Natural killer cell (primary cell): ENCODE results near the gene CSTF1. TPM values are rescaled to one million over a fixed set of nuclear protein-coding genes. Genes with fewer than 3 reads are reported as not detected.

Source experiments
- ATAC-seq, 3 donors: fragments of 150-1000 bp in 2 of 3; fragments of 200-7000 bp in 1 of 3; cut with Tn5 transposase; 1 replicate in 1 of 3; 2 replicates in 2 of 3; pipeline ENCODE4 v1.10.0; 2021; ENCODE audit warnings: mild to moderate bottlenecking in 2 of 3, moderate library complexity in 2 of 3
- DNase-seq, 2 donors: peaks; one replicate each; pipeline versions ENCODE4 v3.0.0 to v3.0.0-alpha.2; 2013 to 2021; ENCODE audit warnings: mixed read lengths in 1 of 2
- H3K27ac ChIP-seq: one replicate; pipeline ENCODE4 v1.5.1; 2013; ENCODE audit warnings: mild to moderate bottlenecking, low read length
- H3K27me3 ChIP-seq: one replicate; pipeline ENCODE4 v1.6.1; 2013; ENCODE audit warnings: low read length; ENCODE audit not compliant: control insufficient read depth, insufficient read depth
- H3K36me3 ChIP-seq: one replicate; pipeline ENCODE4 v1.6.1; 2013; ENCODE audit warnings: low read length; ENCODE audit not compliant: control insufficient read depth, insufficient read depth
- H3K4me1 ChIP-seq: one replicate; pipeline ENCODE4 v1.6.1; 2013; ENCODE audit warnings: low read length; ENCODE audit not compliant: control insufficient read depth, insufficient read depth
- H3K4me3 ChIP-seq: one replicate; pipeline ENCODE4 v1.5.1; 2013; ENCODE audit warnings: low read length
- H3K9me3 ChIP-seq: one replicate; pipeline ENCODE4 v1.6.1; 2013; ENCODE audit warnings: low read length; ENCODE audit not compliant: control insufficient read depth, insufficient read depth
- H3K27ac Mint-ChIP-seq, 2 donors: one replicate each; pipeline ENCODE4 v1.8.0; 2022; ENCODE audit warnings: mild to moderate bottlenecking in 2 of 2, mixed read lengths in 2 of 2, moderate library complexity in 1 of 2
- H3K27me3 Mint-ChIP-seq, 2 donors: one replicate each; pipeline ENCODE4 v1.8.0; 2022; ENCODE audit warnings: low read depth in 2 of 2, mixed read lengths in 2 of 2
- H3K36me3 Mint-ChIP-seq: one replicate; pipeline ENCODE4 v1.8.0; 2022; ENCODE audit warnings: mixed read lengths
- H3K4me1 Mint-ChIP-seq, 2 donors: one replicate each; pipeline ENCODE4 v1.8.0; 2022; ENCODE audit warnings: mixed read lengths in 2 of 2
- H3K4me3 Mint-ChIP-seq: one replicate; pipeline ENCODE4 v1.8.0; 2022; ENCODE audit warnings: mild to moderate bottlenecking, moderate library complexity, mixed read lengths
- H3K9me3 Mint-ChIP-seq, 2 donors: one replicate each; pipeline ENCODE4 v1.8.0; 2022; ENCODE audit warnings: mixed read lengths in 2 of 2
- CTCF ChIP-seq: fragments of 200-600 bp; IDR thresholded peaks from one replicate; pipeline ENCODE4 v1.8.0; 2022; ENCODE audit warnings: antibody characterized with exemption
- WGBS: methylation state at CpG from one replicate; pipeline ENCODE4 v1.1.7; 2013; ENCODE audit warnings: missing lambda C conversion rate; ENCODE audit not compliant: insufficient coverage; 5-methylcytosine and 5-hydroxymethylcytosine counted together
- intact Hi-C: fragments of 100-400 bp; cut with micrococcal nuclease; formaldehyde crosslinking; loops from one replicate; pipeline ENCODE4 v1.14.2; 2022
- total RNA-seq, 4 donors: library from RNA; stranded (reverse); fragments of 120-200 nt in 1 of 4; gene quantifications; one replicate each; pipeline versions ENCODE4 v1.2.3 to v1.2.4, GENCODE V29; 2013 to 2022

Gene CSTF1
- total RNA-seq: 10 to 100 TPM; 15.8 to 24.3 (median 18.5) TPM
- total RNA-seq (2013): 35.4 TPM

DNA sequence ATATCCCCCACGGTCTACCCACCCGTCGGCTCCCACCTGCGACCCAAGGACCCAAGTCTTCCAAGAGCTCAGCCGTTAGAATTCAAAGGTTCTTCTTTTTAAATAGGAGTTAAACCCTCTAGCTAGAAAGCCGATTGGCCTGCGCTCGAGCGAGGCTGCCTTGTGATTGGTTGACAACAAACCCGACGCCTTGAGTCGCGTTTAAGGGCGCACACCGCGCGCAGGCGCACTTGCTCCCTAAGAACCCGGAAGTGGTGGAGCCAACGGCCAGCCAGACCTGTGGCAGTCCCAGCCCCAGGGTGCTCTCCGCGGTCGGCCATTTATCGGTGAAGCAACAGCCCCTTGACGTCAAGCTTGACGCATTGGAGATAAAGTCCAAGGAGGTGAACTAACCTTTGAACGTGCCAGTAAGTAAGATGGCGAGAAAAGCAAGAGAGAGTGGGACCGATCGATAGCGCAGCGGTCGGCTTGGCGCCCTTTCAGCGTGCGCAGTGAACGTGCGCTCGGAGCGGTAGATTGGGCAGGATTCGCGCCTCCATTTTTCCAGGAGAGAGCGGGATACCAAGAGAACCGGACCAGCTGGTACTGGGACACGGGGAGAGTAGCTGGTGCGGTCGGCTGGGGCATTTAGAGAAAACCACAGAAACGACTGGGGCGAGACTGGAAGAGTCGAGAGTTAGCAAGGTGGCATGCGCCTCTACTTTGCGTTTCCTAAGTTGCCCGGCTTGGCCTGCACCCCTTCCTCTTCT, at the start of gene CSTF1, which contains the start of gene AURKA:
TSS of gene CSTF1 (plus strand) at position 514 of the 749 bp plus-strand sequence. CDS start 2,908 bp downstream, outside the sequence.
TSS of gene AURKA (minus strand) at position 84 of the 749 bp plus-strand sequence. CDS start 4,018 bp downstream, outside the sequence.
- H3K4me1 Mint-ChIP-seq: peaks cover 12 to 23% of the 10 kb centered on the region in 2 donors
- no peaks in the 10 kb centered on the region for H3K27me3 Mint-ChIP-seq
- under 1% methylated on average over 53 of the region's 53 CpGs for WGBS
- H3K36me3 Mint-ChIP-seq: peaks cover 6% of the 10 kb centered on the region
- H3K36me3 ChIP-seq: peaks cover 18% of the 10 kb centered on the region
- no peaks in the 10 kb centered on the region for H3K9me3 ChIP-seq
- peak; percentile 88 to 93 (median 89) for ATAC-seq
- no peaks in the 10 kb centered on the region for H3K9me3 Mint-ChIP-seq
- H3K27me3 ChIP-seq: no peaks in the 10 kb centered on the region
- H3K4me3 ChIP-seq: peak within 1 kb of the TSS; percentile 91
- DNase-seq: peak; percentile 99 to 100
- H3K4me3 Mint-ChIP-seq: no peak within 1 kb of the TSS
- TF ChIP-seq CTCF: no peak
- no peak within 1 kb of the TSS for H3K27ac Mint-ChIP-seq
- intact Hi-C loops: loop anchor here (1.0 to 2.0 kb wide), 2 partner anchors 20 to 76 kb away; partner anchors contain the start of genes CASS4 and RTF2
- peak within 1 kb of the TSS; percentile 74 for H3K27ac ChIP-seq
- peaks cover 21% of the 10 kb centered on the region for H3K4me1 ChIP-seq

DNA sequence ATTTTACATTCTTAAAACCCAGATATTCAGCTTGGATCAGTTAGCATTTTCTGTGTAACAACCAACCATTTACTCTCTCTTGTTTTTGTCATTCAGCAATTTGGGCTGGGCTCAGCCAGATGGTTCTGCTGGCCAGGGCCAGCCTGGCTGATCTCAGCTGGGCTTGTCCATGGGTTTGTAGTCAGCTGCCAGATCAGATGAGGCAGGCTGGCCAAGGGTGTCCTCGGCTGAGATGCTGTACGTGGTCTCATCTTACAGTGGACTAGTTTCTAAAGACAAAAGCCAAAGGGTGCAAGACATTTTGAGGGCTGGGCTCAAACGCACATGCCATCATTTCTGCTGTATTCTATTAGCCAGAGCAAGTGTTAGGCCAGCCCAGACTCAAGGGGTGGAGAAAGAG, 49.7 kb upstream of the CSTF1 start:
- 84% methylated on average over 3 of the region's 3 CpGs for WGBS
- peaks cover 14% of the 10 kb centered on the region for H3K27me3 ChIP-seq
- DNase-seq: no peak
- no peaks in the 10 kb centered on the region for H3K36me3 Mint-ChIP-seq
- H3K27ac Mint-ChIP-seq: no peak overlapping the region
- H3K27ac ChIP-seq: no peak overlapping the region
- H3K9me3 Mint-ChIP-seq: no peaks in the 10 kb centered on the region
- TF ChIP-seq CTCF: no peak
- intact Hi-C loops: no loop called here
- peaks cover 6% of the 10 kb centered on the region for H3K4me1 ChIP-seq
- no peak overlapping the region for H3K4me3 Mint-ChIP-seq
- peaks cover 54 to 77% of the 10 kb centered on the region in 2 donors for H3K27me3 Mint-ChIP-seq
- H3K9me3 ChIP-seq: no peaks in the 10 kb centered on the region
- no peak overlapping the region for H3K4me3 ChIP-seq
- ATAC-seq: no peak
- H3K4me1 Mint-ChIP-seq: peaks cover 5 to 10% of the 10 kb centered on the region in 2 donors
- H3K36me3 ChIP-seq: no peaks in the 10 kb centered on the region

DNA sequence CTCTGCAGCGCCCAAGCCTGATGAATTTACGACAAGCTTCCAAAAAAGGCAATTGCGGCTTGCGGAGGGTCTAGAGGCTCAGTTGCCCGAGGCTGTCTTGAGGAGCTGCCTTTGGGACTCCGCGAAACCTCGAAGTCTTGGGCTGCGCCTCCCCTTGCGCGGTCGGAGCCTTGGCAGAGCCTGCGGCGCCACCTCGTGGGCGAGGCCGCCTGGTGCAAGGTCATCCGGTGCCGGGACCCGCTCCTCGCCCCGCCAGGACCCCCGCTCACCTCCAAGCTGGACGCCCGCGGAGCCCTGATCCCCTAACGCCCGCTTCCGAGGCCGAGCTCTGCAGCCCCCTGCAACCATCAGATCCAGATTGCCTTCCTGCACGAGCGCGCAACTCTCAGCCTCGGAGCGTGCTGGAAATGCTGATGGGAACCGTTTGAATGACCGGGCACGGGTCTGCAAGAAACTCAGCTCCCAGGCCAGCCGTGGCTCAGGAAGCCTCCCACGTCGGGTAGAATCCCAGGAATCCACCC, 48.5 kb upstream of the CSTF1 start:
- TF ChIP-seq CTCF: peak; percentile 26
- H3K27ac Mint-ChIP-seq: no peak overlapping the region
- peaks cover 56 to 73% of the 10 kb centered on the region in 2 donors for H3K27me3 Mint-ChIP-seq
- H3K36me3 Mint-ChIP-seq: no peaks in the 10 kb centered on the region
- H3K4me1 ChIP-seq: peaks cover 6% of the 10 kb centered on the region
- no peak overlapping the region for H3K4me3 Mint-ChIP-seq
- no peaks in the 10 kb centered on the region for H3K9me3 Mint-ChIP-seq
- ATAC-seq: peak; percentile 59 to 76 (median 61)
- no peaks in the 10 kb centered on the region for H3K9me3 ChIP-seq
- intact Hi-C loops: no loop called here
- no peaks in the 10 kb centered on the region for H3K36me3 ChIP-seq
- H3K27me3 ChIP-seq: peaks cover 14% of the 10 kb centered on the region
- peak in 1 of 2 donors; percentile 54 for DNase-seq
- no peak overlapping the region for H3K27ac ChIP-seq
- no peak overlapping the region for H3K4me3 ChIP-seq
- WGBS: 4% methylated on average over 41 of the region's 41 CpGs
- H3K4me1 Mint-ChIP-seq: peaks cover 5 to 10% of the 10 kb centered on the region in 2 donors
